Naive thymus-derived CD4-positive, alpha-beta T cell (primary cell): Measurements from ENCODE around the gene RAMP1. TPM values are rescaled to one million over a fixed set of nuclear protein-coding genes. Genes with fewer than 3 reads are reported as not detected.

ENCODE experiments used
- ATAC-seq: fragments of 150-1000 bp; cut with Tn5 transposase; 2 replicates; pipeline ENCODE4 v1.10.0; 2021; ENCODE audit warnings: mild to moderate bottlenecking, moderate library complexity
- CTCF ChIA-PET: fragments of 350-600 bp; sonication (Branson Sonifier 250); formaldehyde crosslinking; loops from one replicate; lab custom pipeline; 2021; ENCODE audit warnings: antibody characterized with exemption; lab: Charles Lee
- POLR2A ChIA-PET: fragments of 350-600 bp; sonication (Branson Sonifier 250); formaldehyde crosslinking; loops from one replicate; lab custom pipeline; 2021; ENCODE audit warnings: antibody characterized with exemption, inconsistent platforms; lab: Charles Lee
- DNase-seq, 9 donors: peaks; one replicate each; pipeline versions ENCODE4 v3.0.0 to v3.0.0-alpha.2; 2020 to 2022; ENCODE audit warnings: mixed read lengths in 1 of 9
- H3K27ac ChIP-seq: one replicate; pipeline ENCODE4 v1.7.0; 2013; ENCODE audit warnings: mild to moderate bottlenecking, low read depth, low read length, moderate library complexity
- H3K27me3 ChIP-seq, 2 donors: one replicate each; pipeline ENCODE4 v1.7.0; 2013; ENCODE audit warnings: low read length in 2 of 2, mild to moderate bottlenecking in 2 of 2, moderate library complexity in 2 of 2; ENCODE audit not compliant: control insufficient read depth in 2 of 2, insufficient read depth in 2 of 2
- H3K36me3 ChIP-seq, 3 experiments: 1 replicate in 2 of 3; 2 replicates in 1 of 3; pipeline ENCODE4 v1.7.0; 2013; ENCODE audit warnings: low read length in 3 of 3, mild to moderate bottlenecking in 3 of 3, moderate library complexity in 1 of 3; ENCODE audit not compliant: insufficient read depth in 3 of 3, control insufficient read depth in 2 of 3
- H3K4me1 ChIP-seq, 2 donors: one replicate each; pipeline ENCODE4 v1.7.0; 2013; ENCODE audit warnings: low read length in 2 of 2, mild to moderate bottlenecking in 2 of 2, moderate library complexity in 1 of 2; ENCODE audit not compliant: control insufficient read depth in 2 of 2, insufficient read depth in 2 of 2
- H3K4me3 ChIP-seq: 2 replicates; pipeline ENCODE4 v1.7.0; 2013; ENCODE audit warnings: mild to moderate bottlenecking, low read length
- H3K9me3 ChIP-seq, 3 experiments: 1 replicate in 2 of 3; 2 replicates in 1 of 3; pipeline ENCODE4 v1.7.0; 2013; ENCODE audit warnings: low read length in 3 of 3; ENCODE audit not compliant: control insufficient read depth in 2 of 3
- H3K27ac Mint-ChIP-seq, 9 donors: one replicate each; pipeline ENCODE4 v1.8.0; 2020 to 2022; ENCODE audit warnings: mixed read lengths in 9 of 9, mild to moderate bottlenecking in 8 of 9, moderate library complexity in 5 of 9, inconsistent platforms in 2 of 9
- H3K27me3 Mint-ChIP-seq, 5 donors: one replicate each; pipeline ENCODE4 v1.8.0; 2021 to 2022; ENCODE audit warnings: mixed read lengths in 5 of 5, mild to moderate bottlenecking in 1 of 5
- H3K36me3 Mint-ChIP-seq, 5 donors: one replicate each; pipeline ENCODE4 v1.8.0; 2020 to 2022; ENCODE audit warnings: mixed read lengths in 5 of 5, mild to moderate bottlenecking in 3 of 5, inconsistent platforms in 1 of 5
- H3K4me1 Mint-ChIP-seq, 7 donors: one replicate each; pipeline ENCODE4 v1.8.0; 2020 to 2022; ENCODE audit warnings: mixed read lengths in 7 of 7, mild to moderate bottlenecking in 3 of 7, inconsistent platforms in 1 of 7
- H3K4me3 Mint-ChIP-seq, 10 donors: one replicate each; pipeline ENCODE4 v1.8.0; 2020 to 2022; ENCODE audit warnings: mild to moderate bottlenecking in 10 of 10, mixed read lengths in 10 of 10, moderate library complexity in 6 of 10, inconsistent platforms in 2 of 10
- H3K9me3 Mint-ChIP-seq, 11 donors: one replicate each; pipeline ENCODE4 v1.8.0; 2020 to 2022; ENCODE audit warnings: mixed read lengths in 11 of 11, mild to moderate bottlenecking in 4 of 11, inconsistent platforms in 1 of 11, moderate library complexity in 1 of 11
- intact Hi-C, 2 donors: fragments of 100-400 bp; cut with micrococcal nuclease; formaldehyde crosslinking; loops; one replicate each; pipeline ENCODE4 v1.15.1; 2023
- polyA plus RNA-seq, 2 donors: library from polyadenylated mRNA; unstranded; fragments of 300-500 nt; fragmentation: Illumina TruSeq; gene quantifications; one replicate each; pipeline ENCODE4 v1.2.3, GENCODE V29; 2021
- total RNA-seq, 6 experiments: library from RNA in 5 of 6; stranded (reverse) in 5 of 6; gene quantifications; 1 replicate in 5 of 6; 2 replicates in 1 of 6; pipeline ENCODE4 v1.2.3 and lab custom pipeline; 2021 to 2026

RAMP1 gene
- total and polyA plus RNA-seq, 7 experiments from 2014 or later = 0.52 to 13.2 (median 0.95) TPM; not detected in 1

DNA sequence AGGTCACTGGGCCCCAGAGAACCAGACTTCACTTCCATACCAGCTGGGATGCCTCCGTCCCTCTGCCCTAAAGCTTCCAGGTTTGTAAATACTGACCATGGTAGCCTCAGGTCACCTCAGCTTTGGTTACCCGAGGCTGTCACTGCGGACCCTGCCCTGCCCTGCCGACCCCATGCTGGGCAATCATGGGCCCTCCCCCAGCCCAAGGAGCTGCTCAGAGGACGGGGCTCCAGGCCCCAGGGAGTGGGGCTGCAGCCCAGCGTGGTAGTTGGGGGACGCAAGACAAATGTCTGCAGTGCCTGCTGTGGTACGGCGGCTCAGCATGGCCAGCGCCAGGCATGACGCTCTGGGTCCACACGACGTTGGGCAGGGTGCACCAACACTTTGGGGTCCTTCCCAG is 25.3 kb downstream of the RAMP1 start:
- Mint-ChIP-seq H3K27me3 (no peaks in the 10 kb centered on the region), H3K4me1 (peaks cover 0 to 4% (median 0%) of the 10 kb centered on the region in 7 donors), H3K4me3 (no peak overlapping the region), H3K27ac (no peak overlapping the region), H3K36me3 (peaks cover 0 to 2% (median 0%) of the 10 kb centered on the region in 5 donors), H3K9me3 (no peaks in the 10 kb centered on the region)
- no peak for DNase-seq
- Histone ChIP-seq H3K36me3 (no peaks in the 10 kb centered on the region), H3K4me3 (no peak overlapping the region), H3K27me3 (no peaks in the 10 kb centered on the region), H3K9me3 (no peaks in the 10 kb centered on the region), H3K27ac (no peak overlapping the region), H3K4me1 (no peaks in the 10 kb centered on the region)
- CTCF ChIA-PET = no interaction called here
- POLR2A ChIA-PET = interaction anchor here (1.7 kb wide), 1 partner anchor 9 kb away, joined by 5 read pairs; no protein-coding TSS in a partner anchor
- ATAC-seq = no peak
- intact Hi-C loops = no loop called here

DNA sequence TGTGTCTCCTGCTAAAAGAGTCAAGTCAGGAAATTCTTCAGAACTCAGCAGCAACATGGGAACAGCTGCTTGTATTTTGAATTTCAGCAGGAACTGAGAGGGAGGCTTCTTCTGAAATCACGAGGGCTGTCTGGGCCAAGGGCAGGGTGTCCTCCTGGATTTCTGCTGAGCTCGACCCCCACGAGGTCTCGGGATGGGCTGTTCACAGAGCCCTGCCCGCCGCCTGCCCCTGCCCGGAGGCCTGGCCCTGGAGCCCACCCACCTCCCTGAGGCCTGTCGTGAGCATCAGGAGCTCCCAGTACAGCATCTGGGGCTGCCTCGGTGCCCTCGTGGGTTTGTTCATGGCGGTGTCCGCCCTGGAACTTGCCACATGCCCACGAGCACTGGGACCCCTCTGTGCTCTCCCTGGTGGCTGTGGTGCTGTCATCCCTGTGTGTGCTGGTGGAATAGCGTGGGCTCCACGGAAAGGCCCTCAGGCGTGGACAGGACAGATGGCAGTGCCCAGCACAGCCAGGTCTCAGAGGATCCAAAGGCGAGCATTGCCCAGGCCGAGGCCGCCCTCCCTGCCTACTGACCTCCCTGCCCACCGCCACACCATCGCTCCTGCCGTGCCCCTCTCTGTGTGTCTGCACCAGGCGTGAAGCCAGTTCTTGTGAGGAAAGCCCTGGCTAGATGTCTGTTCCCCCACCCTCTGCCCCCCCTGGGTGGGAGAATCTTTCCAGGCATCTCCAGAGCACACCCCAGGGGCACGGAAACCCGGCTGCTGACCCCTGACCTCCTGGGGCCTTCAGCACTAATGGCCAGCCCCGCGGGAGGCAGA is 25.9 kb downstream of the RAMP1 start:
- Mint-ChIP-seq H3K36me3 (peaks cover 0 to 2% (median 0%) of the 10 kb centered on the region in 5 donors), H3K27me3 (no peaks in the 10 kb centered on the region), H3K9me3 (no peaks in the 10 kb centered on the region), H3K27ac (no peak overlapping the region), H3K4me3 (no peak overlapping the region), H3K4me1 (peaks cover 0 to 4% (median 0%) of the 10 kb centered on the region in 7 donors)
- H3K27me3 ChIP-seq = no peaks in the 10 kb centered on the region
- H3K4me3 ChIP-seq = no peak overlapping the region
- CTCF ChIA-PET = no interaction called here
- POLR2A ChIA-PET = interaction anchor here (1.7 kb wide), 1 partner anchor 8 kb away, joined by 5 read pairs; no protein-coding TSS in a partner anchor
- ATAC-seq = no peak
- no peaks in the 10 kb centered on the region for H3K36me3 ChIP-seq
- no peak overlapping the region for H3K27ac ChIP-seq
- no peaks in the 10 kb centered on the region for H3K4me1 ChIP-seq
- intact Hi-C loops = no loop called here
- H3K9me3 ChIP-seq = no peaks in the 10 kb centered on the region
- DNase-seq = no peak

DNA sequence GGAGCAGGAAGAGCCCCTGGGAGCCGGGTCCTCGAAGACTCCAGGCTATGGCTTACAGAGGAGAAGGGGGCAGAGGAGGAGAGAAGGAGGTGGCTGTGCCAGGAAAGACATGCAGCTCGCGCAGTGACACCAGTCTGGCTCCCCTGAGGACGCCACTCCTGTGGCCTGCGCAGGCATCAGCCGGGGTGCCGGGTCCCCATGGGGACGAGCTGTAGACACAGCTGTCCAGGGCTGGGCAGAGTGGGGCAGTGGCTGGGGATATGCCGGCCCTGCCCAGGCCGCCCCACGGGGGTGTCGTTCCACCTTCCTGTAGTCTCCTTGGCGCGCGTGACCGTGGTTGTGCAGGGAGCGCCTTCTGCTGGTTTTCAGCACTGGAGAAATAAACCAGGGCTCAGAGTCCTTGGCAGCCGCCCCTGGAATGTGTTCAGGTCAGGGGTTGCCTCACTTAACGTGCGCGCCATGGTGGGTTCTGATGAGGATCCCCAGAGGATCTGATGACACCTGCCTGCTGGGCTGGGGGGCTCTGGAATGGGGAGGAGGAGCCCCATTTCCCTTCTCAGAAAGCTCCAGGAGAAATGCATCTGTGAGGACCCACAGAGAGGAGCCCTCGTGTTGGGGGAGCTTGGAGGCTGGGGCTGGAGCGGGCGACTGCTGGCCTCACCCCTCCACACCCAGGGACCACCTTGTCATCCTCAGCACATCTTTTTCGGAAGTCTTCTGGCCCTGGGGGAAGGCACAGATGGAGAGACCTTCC is 26.7 kb downstream of the RAMP1 start:
- H3K9me3 ChIP-seq = no peaks in the 10 kb centered on the region
- POLR2A ChIA-PET = no interaction called here
- no peaks in the 10 kb centered on the region for H3K27me3 ChIP-seq
- no peak overlapping the region for H3K27ac ChIP-seq
- no peak overlapping the region for H3K4me3 ChIP-seq
- H3K27ac Mint-ChIP-seq = no peak overlapping the region
- DNase-seq (no peak), ATAC-seq (peak; percentile 8)
- no peaks in the 10 kb centered on the region for H3K4me1 ChIP-seq
- no peaks in the 10 kb centered on the region for H3K27me3 Mint-ChIP-seq
- intact Hi-C loops = no loop called here
- peaks cover 0 to 5% (median 0%) of the 10 kb centered on the region in 7 donors for H3K4me1 Mint-ChIP-seq
- no peak overlapping the region for H3K4me3 Mint-ChIP-seq
- CTCF ChIA-PET = no interaction called here
- no peaks in the 10 kb centered on the region for H3K36me3 ChIP-seq
- H3K36me3 Mint-ChIP-seq = peaks cover 0 to 4% (median 0%) of the 10 kb centered on the region in 5 donors
- H3K9me3 Mint-ChIP-seq = no peaks in the 10 kb centered on the region

DNA sequence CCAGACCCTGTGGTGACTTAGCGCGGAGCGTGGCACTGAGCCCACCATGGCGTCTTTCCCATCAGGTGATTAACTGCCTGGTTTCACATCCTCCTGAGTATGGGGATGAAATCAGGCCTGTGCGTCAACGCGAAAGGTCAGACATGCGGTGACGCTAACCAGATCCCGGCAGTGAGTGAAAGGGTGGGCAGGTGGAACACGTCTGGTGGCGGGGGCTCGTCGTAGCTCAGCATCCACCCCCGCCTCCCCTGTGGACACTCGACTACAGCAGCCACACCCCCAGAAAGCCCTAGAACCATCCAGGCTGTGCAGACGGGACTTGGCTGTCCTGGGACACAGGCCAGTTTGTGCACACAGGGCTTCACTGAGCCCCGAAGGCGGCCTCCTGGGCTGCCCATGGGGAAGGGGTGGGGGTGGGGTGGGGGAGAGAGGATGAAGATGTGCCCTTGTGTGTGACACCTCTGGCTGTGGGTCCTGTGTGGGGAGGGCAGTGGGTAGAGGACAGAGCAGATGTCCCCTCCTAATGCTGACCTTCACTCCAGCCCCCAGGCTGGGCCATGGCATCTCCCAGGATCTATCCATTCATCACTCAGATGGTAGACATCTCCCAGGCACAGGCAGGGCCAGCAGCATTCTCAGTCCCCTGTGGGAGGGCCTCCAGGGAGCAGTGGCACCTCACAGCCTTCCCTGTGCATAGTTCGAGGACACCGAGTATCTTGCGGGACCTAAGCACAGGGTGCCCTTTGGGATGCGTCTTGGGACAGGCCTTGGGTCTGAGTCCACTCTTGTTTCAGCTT is 27.5 kb downstream of the RAMP1 start:
- intact Hi-C loops = no loop called here
- CTCF ChIA-PET = no interaction called here
- H3K27me3 ChIP-seq = no peaks in the 10 kb centered on the region
- H3K27ac ChIP-seq = no peak overlapping the region
- Mint-ChIP-seq H3K27ac (no peak overlapping the region), H3K27me3 (no peaks in the 10 kb centered on the region), H3K9me3 (no peaks in the 10 kb centered on the region), H3K4me3 (no peak overlapping the region), H3K36me3 (peaks cover 0 to 4% (median 0%) of the 10 kb centered on the region in 5 donors), H3K4me1 (peaks cover 0 to 7% (median 0%) of the 10 kb centered on the region in 7 donors)
- DNase-seq (no peak), ATAC-seq (no peak)
- POLR2A ChIA-PET = no interaction called here
- H3K9me3 ChIP-seq = no peaks in the 10 kb centered on the region
- no peaks in the 10 kb centered on the region for H3K36me3 ChIP-seq
- H3K4me1 ChIP-seq = no peaks in the 10 kb centered on the region
- no peak overlapping the region for H3K4me3 ChIP-seq

DNA sequence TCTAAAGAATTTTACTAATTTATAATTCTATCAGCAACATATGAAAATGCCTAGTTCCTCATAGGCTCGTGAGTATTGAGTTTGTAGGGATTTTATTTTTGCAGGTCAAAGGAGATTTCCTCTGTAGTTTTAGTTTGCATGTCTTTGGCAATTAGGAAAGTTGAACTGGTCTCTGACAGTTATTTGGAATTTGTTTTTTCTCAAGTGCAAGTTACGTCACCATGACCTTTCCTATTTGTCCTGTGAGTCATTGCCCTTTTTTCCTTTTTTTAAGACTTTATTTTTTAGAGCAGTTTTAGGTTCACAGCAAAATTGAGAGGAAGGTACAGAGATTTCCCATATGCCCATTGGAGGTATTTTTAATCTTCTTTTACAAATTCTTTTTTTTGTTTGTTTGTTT is 29.0 kb downstream of the RAMP1 start:
- no peak for ATAC-seq
- peaks cover 5 to 21% (median 11%) of the 10 kb centered on the region in 7 donors for H3K4me1 Mint-ChIP-seq
- no peak overlapping the region for H3K4me3 Mint-ChIP-seq
- H3K9me3 Mint-ChIP-seq = no peaks in the 10 kb centered on the region
- peak overlapping the region in 1 of 9 donors; percentile 62 for H3K27ac Mint-ChIP-seq
- H3K27me3 Mint-ChIP-seq = no peaks in the 10 kb centered on the region
- ChIA-PET POLR2A (no interaction called here), CTCF (no interaction called here)
- peaks cover 0 to 7% (median 0%) of the 10 kb centered on the region in 5 donors for H3K36me3 Mint-ChIP-seq
- Histone ChIP-seq H3K36me3 (no peaks in the 10 kb centered on the region), H3K9me3 (no peaks in the 10 kb centered on the region), H3K4me1 (no peaks in the 10 kb centered on the region), H3K27ac (no peak overlapping the region), H3K27me3 (no peaks in the 10 kb centered on the region), H3K4me3 (no peak overlapping the region)
- DNase-seq = no peak
- intact Hi-C loops = no loop called here

DNA sequence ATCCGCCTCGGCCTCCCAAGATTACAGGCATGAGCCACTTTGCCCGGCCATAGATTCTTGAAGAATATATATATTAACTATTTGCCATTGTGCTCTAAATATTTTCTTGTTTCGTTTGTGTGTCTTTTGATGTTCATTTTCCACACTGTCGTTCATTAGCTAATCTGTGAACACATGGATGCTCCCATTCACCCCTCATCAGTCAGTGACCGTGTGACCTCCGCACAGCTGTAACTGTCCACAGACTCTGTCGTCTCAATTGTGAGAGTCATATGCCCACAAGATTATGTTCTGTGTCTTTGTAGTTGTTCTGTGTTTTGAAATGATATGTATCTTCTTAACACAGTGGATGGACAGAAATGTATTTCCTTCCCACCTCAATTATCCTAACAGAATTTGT is 29.6 kb downstream of the RAMP1 start:
- H3K27ac Mint-ChIP-seq = peak overlapping the region in 1 of 9 donors; percentile 0
- H3K4me3 Mint-ChIP-seq = no peak overlapping the region
- H3K36me3 ChIP-seq = no peaks in the 10 kb centered on the region
- H3K27ac ChIP-seq = no peak overlapping the region
- H3K9me3 Mint-ChIP-seq = no peaks in the 10 kb centered on the region
- no peaks in the 10 kb centered on the region for H3K27me3 Mint-ChIP-seq
- no peaks in the 10 kb centered on the region for H3K9me3 ChIP-seq
- intact Hi-C loops = no loop called here
- ATAC-seq (no peak), DNase-seq (no peak)
- CTCF ChIA-PET = interaction anchor here (1.0 kb wide), 1 partner anchor 15 kb away, joined by 3 read pairs; no protein-coding TSS in a partner anchor
- no peaks in the 10 kb centered on the region for H3K4me1 ChIP-seq
- POLR2A ChIA-PET = no interaction called here
- H3K4me1 Mint-ChIP-seq = peaks cover 6 to 23% (median 13%) of the 10 kb centered on the region in 7 donors
- peaks cover 0 to 7% (median 0%) of the 10 kb centered on the region in 5 donors for H3K36me3 Mint-ChIP-seq
- H3K27me3 ChIP-seq = no peaks in the 10 kb centered on the region
- H3K4me3 ChIP-seq = no peak overlapping the region
